Activated CD4-positive, alpha-beta T cell treated with anti-CD3 and anti-CD28 coated beads for 4 hours (primary cell): ENCODE data around the gene SDE2.
"Not testable (repeated sequence)": the region's sequence is repeated elsewhere in the genome, so short reads cannot be mapped to it uniquely, and the experiment has no call there.

Source experiments
- DNase-seq, 2 donors: peaks; one replicate each; pipeline ENCODE4 v3.0.0-alpha.2; 2020

Gene SDE2

DNA sequence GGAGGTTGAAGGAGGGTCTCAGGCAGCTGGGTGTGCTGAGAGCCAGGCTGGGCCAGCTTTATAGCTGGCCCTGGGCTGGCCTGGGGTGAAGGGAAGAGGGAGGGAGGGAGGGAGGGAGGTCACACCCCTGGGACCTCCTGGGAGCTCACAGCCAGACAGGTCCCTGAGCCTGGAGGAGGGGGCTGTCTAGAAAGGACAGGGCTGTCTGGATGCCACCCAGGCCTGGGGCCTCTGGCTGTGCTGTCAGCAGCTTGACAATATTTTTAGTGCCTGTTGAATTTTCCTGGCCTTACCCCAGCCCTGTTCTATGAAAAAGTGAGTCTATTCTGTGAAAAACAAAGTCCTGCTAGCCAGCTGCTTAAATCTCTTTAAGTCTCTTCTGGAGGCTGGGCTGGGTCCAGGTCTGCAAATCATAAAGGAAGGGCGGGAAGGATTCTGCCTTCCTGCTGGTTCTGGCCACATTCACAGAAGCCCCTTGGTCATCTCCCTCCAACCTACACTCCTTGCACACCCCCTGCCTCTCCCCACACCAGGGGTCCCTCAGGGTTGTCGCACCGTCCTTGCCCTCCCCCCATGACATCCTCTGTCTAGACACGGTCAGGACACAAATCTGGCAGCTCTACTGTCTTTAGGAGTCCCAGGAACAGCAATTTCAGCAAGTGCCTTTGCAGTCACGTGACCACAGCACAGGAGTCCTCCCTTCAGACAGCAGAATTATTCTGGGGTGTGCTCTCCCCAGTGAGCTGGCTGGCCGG is 57.8 kb downstream of the SDE2 start, which contains the start of gene LEFTY2:
TSS of gene LEFTY2 (minus strand) at position 34 of the 755 bp plus-strand sequence. CDS start 80 bp downstream, outside the sequence.
- no peak for DNase-seq

DNA sequence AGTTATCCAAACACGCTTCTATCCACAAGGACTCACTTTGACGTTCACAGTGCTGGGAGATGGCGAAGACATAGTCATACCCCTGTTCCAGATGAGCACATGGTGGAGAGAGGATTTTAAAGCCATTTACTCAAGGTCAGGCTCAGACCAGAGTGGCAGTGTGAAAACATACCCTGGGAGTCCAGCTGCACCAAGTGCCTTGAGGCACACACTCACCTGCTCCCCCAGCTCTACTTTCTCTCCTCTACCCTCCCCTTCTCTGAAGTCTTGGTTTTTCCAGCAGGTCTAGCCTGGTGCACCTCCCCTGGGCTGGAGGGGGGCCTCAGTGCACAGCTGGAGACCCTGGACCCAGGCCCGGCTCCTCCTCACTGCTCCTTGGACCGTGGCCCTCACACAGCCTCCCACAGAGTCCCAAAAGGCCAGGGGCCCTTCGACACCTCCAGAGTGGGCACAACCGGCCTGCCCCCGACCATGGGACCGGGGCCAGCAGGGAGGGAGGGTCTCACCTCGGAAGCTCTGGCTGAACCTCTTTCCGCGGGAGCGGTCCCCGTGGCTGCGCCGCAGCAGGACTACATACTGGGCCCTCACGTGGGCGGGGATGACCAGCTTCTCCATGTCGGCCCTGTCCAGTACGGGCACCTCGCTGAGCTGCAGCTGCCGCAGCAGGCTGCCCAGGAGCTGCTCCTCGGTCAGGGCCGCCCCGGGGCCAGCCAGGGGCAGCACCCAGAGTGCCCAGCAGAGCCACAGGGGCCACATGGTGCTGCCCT is 58.6 kb downstream of the SDE2 start:
- DNase-seq, result no peak

DNA sequence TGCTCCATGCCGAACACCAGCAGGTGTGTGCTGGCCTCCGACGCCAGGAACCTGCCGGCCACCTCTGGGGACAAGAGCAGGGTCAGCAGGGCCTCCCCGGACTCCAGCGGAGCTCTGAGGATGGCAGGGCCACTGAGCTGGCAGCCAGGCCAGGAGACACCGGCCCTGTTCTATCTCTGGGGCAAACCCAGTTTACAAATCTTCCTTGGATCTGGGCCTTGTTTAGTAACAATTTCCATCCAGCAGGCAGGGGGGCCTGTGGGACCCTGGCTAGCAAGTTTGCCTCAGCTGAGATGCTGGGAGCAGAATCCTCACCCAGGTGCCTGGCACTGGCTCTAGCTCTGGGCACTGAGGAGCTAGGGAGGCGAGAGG is 59.2 kb downstream of the SDE2 start:
- DNase-seq, result not testable (repeated sequence)

DNA sequence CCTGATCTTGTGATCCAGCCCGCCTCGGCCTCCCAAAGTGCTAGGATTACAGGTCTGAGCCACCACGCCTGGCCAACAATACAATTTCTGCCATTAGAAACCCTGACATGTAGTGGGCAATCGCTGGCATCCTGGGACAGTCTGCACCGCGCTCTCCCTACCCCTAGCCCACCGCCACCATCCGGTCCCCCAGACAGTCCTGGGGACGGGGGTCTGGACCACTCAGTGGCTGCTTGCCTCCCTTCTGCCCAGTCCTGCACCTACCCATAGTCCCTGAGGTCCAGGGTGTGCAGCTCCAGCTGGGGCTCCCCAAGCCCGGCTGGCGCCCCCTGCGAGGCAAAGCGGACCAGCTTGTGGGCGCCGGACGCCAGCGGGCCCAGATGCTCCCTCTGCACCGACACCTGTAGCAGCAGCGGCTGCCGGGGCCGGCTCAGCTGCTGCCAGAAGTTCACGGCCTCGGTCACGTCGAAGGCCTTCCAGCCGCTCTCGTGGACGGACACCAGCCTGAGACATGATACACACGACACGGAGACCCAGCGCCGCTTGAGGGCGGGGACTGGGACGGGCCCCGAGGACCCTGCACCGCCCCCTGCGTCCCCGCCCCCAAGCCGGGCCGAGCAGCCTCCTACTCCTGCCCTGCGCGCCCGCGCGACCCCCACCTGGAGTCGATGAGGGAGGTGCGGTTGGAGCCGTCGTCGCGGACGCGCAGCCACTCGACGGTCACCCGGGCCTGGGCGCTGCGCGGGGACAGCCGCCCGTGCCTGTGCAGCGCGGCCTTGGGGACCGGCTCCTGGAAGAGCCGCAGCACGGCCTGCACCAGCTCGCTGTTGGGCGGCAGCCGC is 59.8 kb downstream of the SDE2 start:
- not testable (repeated sequence) for DNase-seq

DNA sequence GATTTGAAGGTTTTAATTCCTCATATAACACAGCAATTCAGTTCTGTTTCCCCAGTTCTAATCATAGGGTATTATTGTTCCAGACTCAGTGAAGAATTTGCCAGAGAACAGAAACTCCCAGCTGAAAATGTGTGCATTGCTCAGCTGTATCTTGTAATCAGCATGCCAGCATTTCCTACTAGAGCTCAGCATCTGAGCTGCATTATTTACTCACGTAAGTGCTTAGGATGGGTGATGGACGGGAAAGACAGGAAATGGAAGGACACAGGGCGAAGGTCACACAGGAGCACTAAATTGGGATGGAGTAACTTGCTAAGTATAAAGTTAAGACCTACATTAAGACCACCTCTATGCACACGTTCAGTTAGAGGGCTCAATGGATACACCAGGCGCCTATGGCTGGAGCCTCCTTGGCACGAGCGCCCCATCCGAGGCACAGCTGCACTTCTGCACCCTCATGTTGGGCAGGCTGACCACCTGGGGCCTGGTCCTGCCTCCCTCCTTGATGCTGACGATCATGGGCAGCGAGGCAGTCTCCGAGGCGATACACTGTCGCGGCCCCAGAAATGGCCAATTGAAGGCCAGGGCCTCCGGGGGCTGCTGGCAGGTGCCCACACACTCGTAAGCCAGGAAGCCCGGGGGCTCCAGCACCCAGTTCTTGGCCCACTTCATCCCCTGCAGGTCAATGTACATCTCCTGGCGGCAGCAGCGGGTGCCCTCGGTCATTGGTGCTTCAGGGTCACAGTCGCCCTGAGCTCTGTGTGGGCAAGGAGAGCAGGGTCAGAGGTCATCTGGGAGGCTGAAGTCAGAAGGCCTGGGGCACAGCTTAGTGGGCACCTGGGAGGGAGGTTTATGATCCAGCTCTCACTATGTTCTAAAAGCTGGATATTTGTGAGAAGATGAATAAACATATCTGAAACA is 61.8 kb downstream of the SDE2 start:
- DNase-seq, result no peak

DNA sequence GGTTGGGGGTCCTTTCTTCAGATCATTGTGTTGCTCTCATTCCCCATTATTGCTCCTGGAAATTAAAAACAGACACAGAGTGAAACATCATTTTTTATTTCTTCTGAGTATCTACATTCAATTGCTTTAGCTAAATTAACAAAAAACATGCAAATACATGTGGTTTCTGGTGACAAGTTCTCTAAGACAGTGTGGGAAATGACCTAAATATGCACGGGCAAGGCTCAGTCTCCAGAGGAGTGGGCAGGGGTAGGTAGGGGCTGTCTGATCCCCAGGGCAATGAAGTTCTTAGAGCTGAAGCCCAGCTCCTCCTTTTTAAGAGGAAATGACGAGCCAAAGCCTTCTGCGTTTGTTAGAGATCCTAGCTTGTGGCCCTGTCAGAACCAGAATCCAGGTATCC is 62.6 kb downstream of the SDE2 start:
- DNase-seq, result no peak

DNA sequence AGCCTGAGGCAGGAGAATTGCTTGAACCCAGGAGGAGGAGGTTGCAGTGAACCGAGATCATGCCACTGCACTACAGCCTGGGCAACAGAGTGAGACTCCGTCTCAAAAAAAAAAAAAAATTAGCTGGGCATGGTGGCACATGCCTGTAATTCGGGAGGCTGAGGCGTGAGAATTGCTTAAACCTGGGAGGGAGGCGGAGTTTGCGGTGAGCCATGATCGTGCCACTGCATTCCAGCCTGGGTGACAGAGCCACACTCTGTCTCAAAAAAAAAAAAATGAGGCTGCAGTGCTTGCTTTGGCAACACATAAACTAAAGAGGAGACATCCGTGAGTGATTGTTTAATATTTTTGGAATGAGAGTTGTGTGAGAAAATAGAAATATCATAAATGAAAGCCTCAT is 63.1 kb downstream of the SDE2 start:
- DNase-seq, result not testable (repeated sequence)

DNA sequence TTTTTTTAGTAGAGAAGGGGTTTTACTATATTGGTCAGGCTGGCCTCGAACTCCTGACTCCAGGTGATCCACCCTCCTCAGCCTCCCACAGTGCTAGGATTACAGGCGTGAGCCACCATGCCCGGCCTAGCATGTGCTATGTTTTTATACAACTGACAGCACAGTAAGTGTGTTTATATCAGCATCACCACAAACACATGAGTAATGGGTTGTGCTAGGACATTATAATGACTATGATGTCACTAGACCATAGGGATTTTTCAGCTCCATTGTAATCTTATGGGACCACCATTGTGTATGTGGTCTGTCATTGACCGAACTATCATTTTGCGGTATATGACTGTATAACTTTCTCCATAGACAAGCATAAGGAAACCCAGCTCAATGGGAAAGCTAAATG is 64.4 kb downstream of the SDE2 start:
- no peak for DNase-seq

DNA sequence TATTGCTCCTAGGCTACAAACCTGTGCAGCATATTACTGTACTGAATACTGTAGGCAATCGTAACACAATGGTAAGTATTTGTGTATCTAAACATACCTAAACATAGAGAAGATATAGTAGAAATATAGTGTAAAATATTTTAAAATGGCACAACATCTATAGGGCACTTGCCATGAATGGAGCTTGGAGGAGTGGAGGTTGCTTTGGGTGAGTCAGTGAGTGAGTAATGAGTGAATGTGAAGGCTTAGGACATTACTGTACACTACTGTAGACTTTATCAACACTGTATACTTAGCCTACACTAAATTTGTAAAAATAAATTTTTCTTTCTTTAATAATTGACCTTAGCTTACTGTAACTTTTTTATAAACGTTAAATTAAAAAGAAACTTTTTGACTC is 66.1 kb downstream of the SDE2 start:
- DNase-seq, result no peak
